ENCODE results near the gene KCNH3. TPM values are rescaled to one million over a fixed set of nuclear protein-coding genes. Genes with fewer than 3 reads are reported as not detected.

KCNH3 gene
- total and polyA plus RNA-seq, 2 donors (not counting 1 experiment from before 2014, with no cell fraction given): 0.05 to 0.17 TPM

DNA sequence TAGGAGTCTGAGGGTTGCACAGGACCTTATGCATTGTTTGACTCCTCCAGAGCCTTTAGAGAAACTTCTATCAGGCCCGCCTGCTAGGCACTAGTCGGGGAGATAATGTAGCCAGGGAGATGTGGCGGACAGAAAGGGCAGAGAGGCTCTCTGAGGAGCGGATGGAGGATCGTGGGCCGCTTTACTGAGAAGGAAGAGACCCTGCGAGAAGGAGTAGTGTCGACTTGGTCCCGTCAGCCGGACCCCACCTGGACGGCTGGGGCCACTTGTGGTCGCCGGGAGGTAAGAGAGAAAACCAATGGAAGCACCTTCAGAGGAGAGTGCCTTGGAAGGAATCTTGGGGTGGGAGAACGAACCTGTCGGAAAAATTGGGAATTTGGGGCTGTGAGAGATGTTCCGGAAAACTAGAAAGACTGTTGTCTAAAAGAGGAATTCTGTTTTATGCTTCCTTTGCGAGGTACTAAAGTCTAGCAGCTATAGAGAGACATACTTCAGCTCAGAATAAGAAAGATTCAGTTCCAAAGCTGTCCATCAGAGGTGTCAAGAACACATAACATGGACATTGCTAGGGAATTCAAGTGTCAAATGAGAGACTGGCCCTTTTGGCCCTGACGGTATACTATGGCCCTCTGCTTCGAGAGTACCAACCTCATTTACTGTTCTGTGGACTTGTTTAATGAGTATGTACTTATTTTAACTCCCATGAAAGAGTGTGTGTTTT is 29.8 kb downstream of the KCNH3 start:
- Histone ChIP-seq H3K4me1 (ENCODE audit: control insufficient read depth, extremely low read depth, insufficient read depth, low read length) (peaks cover 3% of the 10 kb centered on the region), H3K4me2 (ENCODE audit: extremely low read depth, insufficient read depth, low read length) (peak overlapping the region; percentile 81), H4K20me1 (ENCODE audit: control insufficient read depth, extremely low read depth, insufficient read depth, low read length) (no peaks in the 10 kb centered on the region), H3K9me3 (ENCODE audit: control insufficient read depth, insufficient read depth, low read depth, low read length) (no peaks in the 10 kb centered on the region), H2AFZ (ENCODE audit: low read length) (peak overlapping the region; percentile 99), H3K79me2 (ENCODE audit: control insufficient read depth, insufficient read depth, low read length) (peaks cover 24% of the 10 kb centered on the region), H3K9ac (ENCODE audit: insufficient read depth, low read length) (peak overlapping the region; percentile 99), H3K27ac (ENCODE audit: insufficient read depth, low read length) (peak overlapping the region; percentile 98), H3K4me3 (replicated peaks in 1 of 4; ENCODE audit: control extremely low read depth in 1 of 4, insufficient read depth in 1 of 4, low read depth in 3 of 4, low read length in 4 of 4) (peak overlapping the region; percentile 77 to 100 (median 96)), H3K27me3 (ENCODE audit: control insufficient read depth, insufficient read depth, low read length) (no peaks in the 10 kb centered on the region), H3K36me3 (ENCODE audit: control insufficient read depth, insufficient read depth, low read length) (peaks cover 12% of the 10 kb centered on the region)
- TF ChIP-seq EZH2 (IDR thresholded peaks at IDR 0.05; ENCODE audit: low read length, missing control alignments): no peak
- TF ChIP-seq, protein P1, sequence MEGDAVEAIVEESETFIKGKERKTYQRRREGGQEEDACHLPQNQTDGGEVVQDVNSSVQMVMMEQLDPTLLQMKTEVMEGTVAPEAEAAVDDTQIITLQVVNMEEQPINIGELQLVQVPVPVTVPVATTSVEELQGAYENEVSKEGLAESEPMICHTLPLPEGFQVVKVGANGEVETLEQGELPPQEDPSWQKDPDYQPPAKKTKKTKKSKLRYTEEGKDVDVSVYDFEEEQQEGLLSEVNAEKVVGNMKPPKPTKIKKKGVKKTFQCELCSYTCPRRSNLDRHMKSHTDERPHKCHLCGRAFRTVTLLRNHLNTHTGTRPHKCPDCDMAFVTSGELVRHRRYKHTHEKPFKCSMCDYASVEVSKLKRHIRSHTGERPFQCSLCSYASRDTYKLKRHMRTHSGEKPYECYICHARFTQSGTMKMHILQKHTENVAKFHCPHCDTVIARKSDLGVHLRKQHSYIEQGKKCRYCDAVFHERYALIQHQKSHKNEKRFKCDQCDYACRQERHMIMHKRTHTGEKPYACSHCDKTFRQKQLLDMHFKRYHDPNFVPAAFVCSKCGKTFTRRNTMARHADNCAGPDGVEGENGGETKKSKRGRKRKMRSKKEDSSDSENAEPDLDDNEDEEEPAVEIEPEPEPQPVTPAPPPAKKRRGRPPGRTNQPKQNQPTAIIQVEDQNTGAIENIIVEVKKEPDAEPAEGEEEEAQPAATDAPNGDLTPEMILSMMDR (conservative IDR thresholded peaks at IDR 0.05 in 1 of 2, IDR thresholded peaks at IDR 0.05 in 1 of 2; ENCODE audit: low read depth in 1 of 2, low read length in 2 of 2): no peak
- no peak for DNase-seq (ENCODE audit: low read depth in 2 of 2)

GRCh38 chr12:49577589-49578315 is 38.9 kb downstream of the KCNH3 start:
- Histone ChIP-seq H3K9me3 (ENCODE audit: control insufficient read depth, insufficient read depth, low read depth, low read length) (no peaks in the 10 kb centered on the region), H3K27ac (ENCODE audit: insufficient read depth, low read length) (no peak overlapping the region), H3K4me3 (replicated peaks in 1 of 4; ENCODE audit: control extremely low read depth in 1 of 4, insufficient read depth in 1 of 4, low read depth in 3 of 4, low read length in 4 of 4) (no peak overlapping the region), H4K20me1 (ENCODE audit: control insufficient read depth, extremely low read depth, insufficient read depth, low read length) (no peaks in the 10 kb centered on the region), H3K4me2 (ENCODE audit: extremely low read depth, insufficient read depth, low read length) (no peak overlapping the region), H3K4me1 (ENCODE audit: control insufficient read depth, extremely low read depth, insufficient read depth, low read length) (no peaks in the 10 kb centered on the region), H3K79me2 (ENCODE audit: control insufficient read depth, insufficient read depth, low read length) (no peaks in the 10 kb centered on the region), H3K27me3 (ENCODE audit: control insufficient read depth, insufficient read depth, low read length) (no peaks in the 10 kb centered on the region), H2AFZ (ENCODE audit: low read length) (no peak overlapping the region), H3K9ac (ENCODE audit: insufficient read depth, low read length) (no peak overlapping the region), H3K36me3 (ENCODE audit: control insufficient read depth, insufficient read depth, low read length) (no peaks in the 10 kb centered on the region)
- no peak for DNase-seq (ENCODE audit: low read depth in 2 of 2)
- TF ChIP-seq, protein P1 (conservative IDR thresholded peaks at IDR 0.05 in 1 of 2, IDR thresholded peaks at IDR 0.05 in 1 of 2; ENCODE audit: low read depth in 1 of 2, low read length in 2 of 2): no peak
- no peak for TF ChIP-seq EZH2 (IDR thresholded peaks at IDR 0.05; ENCODE audit: low read length, missing control alignments)

- DNase-seq (ENCODE audit: low read depth in 2 of 2): no peak
- TF ChIP-seq EZH2 (IDR thresholded peaks at IDR 0.05; ENCODE audit: low read length, missing control alignments): no peak
- TF ChIP-seq, protein P1 (conservative IDR thresholded peaks at IDR 0.05 in 1 of 2, IDR thresholded peaks at IDR 0.05 in 1 of 2; ENCODE audit: low read depth in 1 of 2, low read length in 2 of 2): no peak
Measured at GRCh38 chr12:49578471-49579112, 39.8 kb downstream of the KCNH3 start.

More at GRCh38 chr12:49578471-49579112, 39.8 kb downstream of the KCNH3 start:
- H2AFZ ChIP-seq (ENCODE audit: low read length): no peak overlapping the region
- no peak overlapping the region for H3K9ac ChIP-seq (ENCODE audit: insufficient read depth, low read length)
- H3K27me3 ChIP-seq (ENCODE audit: control insufficient read depth, insufficient read depth, low read length): no peaks in the 10 kb centered on the region
- H4K20me1 ChIP-seq (ENCODE audit: control insufficient read depth, extremely low read depth, insufficient read depth, low read length): no peaks in the 10 kb centered on the region
- no peak overlapping the region for H3K4me2 ChIP-seq (ENCODE audit: extremely low read depth, insufficient read depth, low read length)
- H3K9me3 ChIP-seq (ENCODE audit: control insufficient read depth, insufficient read depth, low read depth, low read length): no peaks in the 10 kb centered on the region
- no peaks in the 10 kb centered on the region for H3K4me1 ChIP-seq (ENCODE audit: control insufficient read depth, extremely low read depth, insufficient read depth, low read length)
- no peaks in the 10 kb centered on the region for H3K36me3 ChIP-seq (ENCODE audit: control insufficient read depth, insufficient read depth, low read length)
- no peaks in the 10 kb centered on the region for H3K79me2 ChIP-seq (ENCODE audit: control insufficient read depth, insufficient read depth, low read length)
- no peak overlapping the region for H3K27ac ChIP-seq (ENCODE audit: insufficient read depth, low read length)
- no peak overlapping the region for H3K4me3 ChIP-seq (replicated peaks in 1 of 4; ENCODE audit: control extremely low read depth in 1 of 4, insufficient read depth in 1 of 4, low read depth in 3 of 4, low read length in 4 of 4)
